CD4-positive, alpha-beta memory T cell (primary cell): ENCODE data around the gene IFIT3. TPM values are rescaled to one million over a fixed set of nuclear protein-coding genes. Genes with fewer than 3 reads are reported as not detected.
A peak's percentile ranks its signal among the peaks of the same experiment; 100 is the strongest.

Experiments
- CTCF ChIA-PET: fragments of 350-600 bp; sonication (Branson Sonifier 250); formaldehyde crosslinking; loops from one replicate; lab custom pipeline; 2021; ENCODE audit warnings: inconsistent platforms; ENCODE audit not compliant: partially characterized antibody; lab: Charles Lee
- POLR2A ChIA-PET: fragments of 350-600 bp; sonication (Branson Sonifier 250); formaldehyde crosslinking; loops from one replicate; lab custom pipeline; 2021; ENCODE audit not compliant: partially characterized antibody; lab: Charles Lee
- DNase-seq, 5 donors: peaks; one replicate each; pipeline versions ENCODE4 v3.0.0 to v3.0.0-alpha.2; 2020 to 2022; ENCODE audit warnings: mixed read lengths in 1 of 5
- H3K27ac ChIP-seq: one replicate; pipeline ENCODE4 v1.7.0; 2013; ENCODE audit warnings: low read depth, low read length
- H3K27me3 ChIP-seq: 2 replicates; pipeline ENCODE4 v1.7.0; 2013; ENCODE audit warnings: mild to moderate bottlenecking, low read length, moderate library complexity; ENCODE audit not compliant: insufficient read depth
- H3K36me3 ChIP-seq: 2 replicates; pipeline ENCODE4 v1.7.0; 2013; ENCODE audit warnings: mild to moderate bottlenecking, low read length, moderate library complexity; ENCODE audit not compliant: insufficient read depth
- H3K4me1 ChIP-seq: 2 replicates; pipeline ENCODE4 v1.7.0; 2013; ENCODE audit warnings: mild to moderate bottlenecking, low read length, moderate library complexity; ENCODE audit not compliant: insufficient read depth
- H3K4me3 ChIP-seq, 2 donors: one replicate each; pipeline ENCODE4 v1.7.0; 2013; ENCODE audit warnings: low read length in 2 of 2, mild to moderate bottlenecking in 1 of 2
- H3K9me3 ChIP-seq, 2 donors: one replicate each; pipeline ENCODE4 v1.7.0; 2013; ENCODE audit warnings: low read length in 2 of 2, control low read depth in 1 of 2; ENCODE audit not compliant: control insufficient read depth in 1 of 2
- H3K27ac Mint-ChIP-seq, 7 donors: one replicate each; pipeline ENCODE4 v1.8.0; 2020 to 2021; ENCODE audit warnings: mixed read lengths in 7 of 7, mild to moderate bottlenecking in 6 of 7, inconsistent platforms in 3 of 7, moderate library complexity in 3 of 7
- H3K27me3 Mint-ChIP-seq, 2 donors: one replicate each; pipeline ENCODE4 v1.8.0; 2020 to 2021; ENCODE audit warnings: mixed read lengths in 2 of 2
- H3K36me3 Mint-ChIP-seq, 2 donors: one replicate each; pipeline ENCODE4 v1.8.0; 2020 to 2021; ENCODE audit warnings: mixed read lengths in 2 of 2, inconsistent platforms in 1 of 2, mild to moderate bottlenecking in 1 of 2
- H3K4me1 Mint-ChIP-seq, 4 donors: one replicate each; pipeline ENCODE4 v1.8.0; 2020 to 2021; ENCODE audit warnings: mixed read lengths in 4 of 4, mild to moderate bottlenecking in 1 of 4
- H3K4me3 Mint-ChIP-seq, 8 donors: one replicate each; pipeline ENCODE4 v1.8.0; 2020 to 2021; ENCODE audit warnings: mixed read lengths in 8 of 8, mild to moderate bottlenecking in 7 of 8, moderate library complexity in 6 of 8, inconsistent platforms in 3 of 8
- H3K9me3 Mint-ChIP-seq, 8 donors: one replicate each; pipeline ENCODE4 v1.8.0; 2020 to 2021; ENCODE audit warnings: mixed read lengths in 8 of 8, mild to moderate bottlenecking in 5 of 8, inconsistent platforms in 3 of 8, moderate library complexity in 1 of 8
- intact Hi-C: fragments of 100-400 bp; cut with micrococcal nuclease; formaldehyde crosslinking; loops from one replicate; pipeline ENCODE4 v1.15.1; 2023
- polyA plus RNA-seq, 2 donors: library from polyadenylated mRNA; unstranded; fragments of 300-500 nt; fragmentation: Illumina TruSeq; gene quantifications; one replicate each; pipeline ENCODE4 v1.2.3, GENCODE V29; 2021
- total RNA-seq, 2 experiments: library from RNA; stranded (reverse); gene quantifications; one replicate each; pipeline ENCODE4 v1.2.3, GENCODE V29; 2021

Gene IFIT3
- total and polyA plus RNA-seq, 4 experiments from 2014 or later = 3.1 to 10.4 (median 4.2) TPM

- ChIA-PET POLR2A (no interaction called here), CTCF (no interaction called here)
- intact Hi-C loops = no loop called here
- peaks cover 0 to 6% of the 10 kb centered on the region in 2 donors for H3K36me3 Mint-ChIP-seq
- Histone ChIP-seq H3K4me3 (no peak overlapping the region), H3K9me3 (no peaks in the 10 kb centered on the region), H3K27me3 (no peaks in the 10 kb centered on the region), H3K4me1 (no peaks in the 10 kb centered on the region), H3K36me3 (no peaks in the 10 kb centered on the region), H3K27ac (no peak overlapping the region)
- no peak for DNase-seq
- H3K27me3 Mint-ChIP-seq = peaks cover 0 to 3% of the 10 kb centered on the region in 2 donors
- H3K4me3 Mint-ChIP-seq = no peak overlapping the region
- H3K9me3 Mint-ChIP-seq = peaks cover 0 to 4% (median 0%) of the 10 kb centered on the region in 8 donors
- H3K27ac Mint-ChIP-seq = no peak overlapping the region
- H3K4me1 Mint-ChIP-seq = peaks cover 0 to 2% (median 1%) of the 10 kb centered on the region in 4 donors
Measured at GRCh38 chr10:89357096-89357495, 29.3 kb downstream of the IFIT3 start.

GRCh38 chr10:89357975-89358374, 30.2 kb downstream of the IFIT3 start:
- H3K4me1 ChIP-seq = no peaks in the 10 kb centered on the region
- CTCF ChIA-PET = interaction anchor here (2.5 kb wide), 1 partner anchor 12 kb away, joined by 7 read pairs; no protein-coding TSS in a partner anchor
- no peak overlapping the region for H3K4me3 ChIP-seq
- no peaks in the 10 kb centered on the region for H3K36me3 ChIP-seq
- Mint-ChIP-seq H3K27me3 (peaks cover 0 to 1% of the 10 kb centered on the region in 2 donors), H3K27ac (no peak overlapping the region), H3K9me3 (peaks cover 0 to 4% (median 0%) of the 10 kb centered on the region in 8 donors), H3K4me3 (no peak overlapping the region), H3K36me3 (peaks cover 0 to 6% of the 10 kb centered on the region in 2 donors), H3K4me1 (peaks cover 0 to 5% (median 2%) of the 10 kb centered on the region in 4 donors)
- intact Hi-C loops = no loop called here
- no peaks in the 10 kb centered on the region for H3K27me3 ChIP-seq
- no peaks in the 10 kb centered on the region for H3K9me3 ChIP-seq
- DNase-seq = no peak
- no peak overlapping the region for H3K27ac ChIP-seq
- POLR2A ChIA-PET = no interaction called here

GRCh38 chr10:89360157-89360556, 32.4 kb downstream of the IFIT3 start:
- intact Hi-C loops = no loop called here
- CTCF ChIA-PET = interaction anchor here (2.5 kb wide), 1 partner anchor 9 kb away, joined by 7 read pairs; no protein-coding TSS in a partner anchor
- no peak overlapping the region for H3K4me3 Mint-ChIP-seq
- no peak overlapping the region for H3K4me3 ChIP-seq
- H3K27ac Mint-ChIP-seq = no peak overlapping the region
- H3K27ac ChIP-seq = no peak overlapping the region
- H3K27me3 Mint-ChIP-seq = no peaks in the 10 kb centered on the region
- POLR2A ChIA-PET = no interaction called here
- H3K36me3 ChIP-seq = no peaks in the 10 kb centered on the region
- H3K4me1 Mint-ChIP-seq = peaks cover 4 to 16% (median 8%) of the 10 kb centered on the region in 4 donors
- no peak for DNase-seq
- no peaks in the 10 kb centered on the region for H3K9me3 Mint-ChIP-seq
- H3K27me3 ChIP-seq = no peaks in the 10 kb centered on the region
- H3K4me1 ChIP-seq = peaks cover 4% of the 10 kb centered on the region
- no peaks in the 10 kb centered on the region for H3K9me3 ChIP-seq
- no peaks in the 10 kb centered on the region for H3K36me3 Mint-ChIP-seq

GRCh38 chr10:89362929-89363328, 35.1 kb downstream of the IFIT3 start:
- H3K27me3 ChIP-seq = no peaks in the 10 kb centered on the region
- H3K27ac Mint-ChIP-seq = no peak overlapping the region
- no peak for DNase-seq
- H3K4me3 ChIP-seq = no peak overlapping the region
- peaks cover 0 to 6% (median 0%) of the 10 kb centered on the region in 8 donors for H3K9me3 Mint-ChIP-seq
- CTCF ChIA-PET = interaction anchor here (0.9 to 1.1 kb wide), 2 partner anchors 12 to 29 kb away, joined by 3 read pairs; partner anchors contain the start of gene IFIT1
- POLR2A ChIA-PET = interaction anchor here (0.8 kb wide), 1 partner anchor 51 kb away, joined by 3 read pairs; the partner anchor contains the start of gene IFIT5
- H3K4me1 Mint-ChIP-seq = peaks cover 14 to 22% (median 16%) of the 10 kb centered on the region in 4 donors
- intact Hi-C loops = no loop called here
- H3K4me1 ChIP-seq = peaks cover 12% of the 10 kb centered on the region
- H3K27me3 Mint-ChIP-seq = no peaks in the 10 kb centered on the region
- no peaks in the 10 kb centered on the region for H3K36me3 ChIP-seq
- H3K4me3 Mint-ChIP-seq = no peak overlapping the region
- no peaks in the 10 kb centered on the region for H3K9me3 ChIP-seq
- no peaks in the 10 kb centered on the region for H3K36me3 Mint-ChIP-seq
- no peak overlapping the region for H3K27ac ChIP-seq

- no peaks in the 10 kb centered on the region for H3K9me3 ChIP-seq
- H3K36me3 ChIP-seq = no peaks in the 10 kb centered on the region
- H3K27me3 Mint-ChIP-seq = no peaks in the 10 kb centered on the region
- peaks cover 15% of the 10 kb centered on the region for H3K4me1 ChIP-seq
- ChIA-PET CTCF (interaction anchor here (1.1 kb wide), 2 partner anchors 9 to 28 kb away, joined by 3 to 4 read pairs; partner anchors contain the start of gene IFIT1), POLR2A (interaction anchor here (0.8 kb wide), 1 partner anchor 50 kb away, joined by 3 read pairs; the partner anchor contains the start of gene IFIT5)
- peaks cover 0 to 6% (median 0%) of the 10 kb centered on the region in 8 donors for H3K9me3 Mint-ChIP-seq
- peak overlapping the region in 1 of 7 donors; percentile 39 for H3K27ac Mint-ChIP-seq
- H3K4me1 Mint-ChIP-seq = peaks cover 16 to 27% (median 19%) of the 10 kb centered on the region in 4 donors
- no peak overlapping the region for H3K27ac ChIP-seq
- no peak for DNase-seq
- intact Hi-C loops = no loop called here
- no peak overlapping the region for H3K4me3 ChIP-seq
- no peaks in the 10 kb centered on the region for H3K27me3 ChIP-seq
- H3K4me3 Mint-ChIP-seq = peak overlapping the region in 2 of 8 donors; percentile 28 to 40
- H3K36me3 Mint-ChIP-seq = no peaks in the 10 kb centered on the region
Measured at GRCh38 chr10:89363729-89364442, 36.1 kb downstream of the IFIT3 start.

- peaks cover 0 to 6% (median 0%) of the 10 kb centered on the region in 8 donors for H3K9me3 Mint-ChIP-seq
- POLR2A ChIA-PET = interaction anchor here (0.9 kb wide), 1 partner anchor 33 kb away, joined by 3 read pairs; no protein-coding TSS in a partner anchor
Measured at GRCh38 chr10:89364531-89364930, 36.7 kb downstream of the IFIT3 start.

GRCh38 chr10:89367529-89367928, 39.7 kb downstream of the IFIT3 start:
- peaks cover 2% of the 10 kb centered on the region in 2 donors for H3K27me3 Mint-ChIP-seq

More at GRCh38 chr10:89364531-89364930, 36.7 kb downstream of the IFIT3 start:
- Histone ChIP-seq H3K9me3 (no peaks in the 10 kb centered on the region), H3K4me3 (no peak overlapping the region), H3K36me3 (no peaks in the 10 kb centered on the region), H3K27ac (no peak overlapping the region), H3K4me1 (peaks cover 19% of the 10 kb centered on the region), H3K27me3 (no peaks in the 10 kb centered on the region)
- Mint-ChIP-seq H3K27ac (no peak overlapping the region), H3K27me3 (peaks cover 0 to under 1% of the 10 kb centered on the region in 2 donors), H3K36me3 (no peaks in the 10 kb centered on the region), H3K4me1 (peaks cover 16 to 27% (median 20%) of the 10 kb centered on the region in 4 donors), H3K4me3 (no peak overlapping the region)
- CTCF ChIA-PET = interaction anchor here (1.1 kb wide), 1 partner anchor 9 kb away, joined by 4 read pairs; no protein-coding TSS in a partner anchor
- no peak for DNase-seq
- intact Hi-C loops = no loop called here

More at GRCh38 chr10:89367529-89367928, 39.7 kb downstream of the IFIT3 start:
- no peaks in the 10 kb centered on the region for H3K36me3 ChIP-seq
- peak overlapping the region in 2 of 7 donors; percentile 75 to 78 for H3K27ac Mint-ChIP-seq
- H3K9me3 ChIP-seq = no peaks in the 10 kb centered on the region
- ChIA-PET POLR2A (interaction anchor here (1.6 kb wide), 1 partner anchor 32 kb away, joined by 5 read pairs; no protein-coding TSS in a partner anchor), CTCF (interaction anchor here (0.9 to 3.6 kb wide), 7 partner anchors 10 to 76 kb away, joined by 4 to 24 read pairs (median 6); partner anchors contain the start of genes IFIT1B and IFIT2)
- H3K4me1 Mint-ChIP-seq = peaks cover 18 to 22% (median 20%) of the 10 kb centered on the region in 4 donors
- no peaks in the 10 kb centered on the region for H3K27me3 ChIP-seq
- H3K4me3 ChIP-seq = no peak overlapping the region
- peaks cover 0 to 6% (median 0%) of the 10 kb centered on the region in 8 donors for H3K9me3 Mint-ChIP-seq
- no peak overlapping the region for H3K27ac ChIP-seq
- peaks cover 19% of the 10 kb centered on the region for H3K4me1 ChIP-seq
- DNase-seq = peak in 4 of 5 donors; percentile 14 to 36 (median 28)
- intact Hi-C loops = loop anchor here (5.0 kb wide), 1 partner anchor 195 kb away; no protein-coding TSS in a partner anchor
- no peaks in the 10 kb centered on the region for H3K36me3 Mint-ChIP-seq
- H3K4me3 Mint-ChIP-seq = peak overlapping the region in 1 of 8 donors; percentile 16
